Keratinocyte (primary cell): ENCODE data around the gene DCPS. TPM values are rescaled to one million over a fixed set of nuclear protein-coding genes. Genes with fewer than 3 reads are reported as not detected.

Experiments
- polyA plus RNA-seq, 5 experiments: library from polyadenylated mRNA; depleted of rRNA in 3 of 5; stranded (reverse) in 3 of 5; stranded (forward) in 1 of 5; unstranded in 1 of 5; fragments of >200 nt; gene quantifications; 1 replicate in 1 of 5; 2 replicates in 3 of 5; 3 replicates in 1 of 5; pipeline versions ENCODE4 v1.2.1 to v1.2.3, GENCODE V29; 2011 to 2012; ENCODE audit warnings: missing spikeins in 2 of 5, low read depth in 1 of 5, low replicate concordance in 1 of 5
- small RNA-seq, 3 experiments: library from RNA; depleted of rRNA; stranded (forward); fragments of <200 nt; gene quantifications; one replicate each; pipeline ENCODE3, GENCODE V24; 2012; ENCODE audit warnings: low read depth in 3 of 3, low replicate concordance in 1 of 3; ENCODE audit not compliant: insufficient read length in 3 of 3

DCPS gene
- polyA plus RNA-seq, 1 donor (not counting 4 experiments of a cell fraction or from before 2014, with no cell fraction given): 31.3 TPM

Small RNAs within 50 kb of the gene (small RNA-seq; reads per million reads assigned to genes)
- 0 reads per million in 3 experiments for gene AP001318.3

Other genes starting within 250 kb of the DCPS start
- 1.0 to 1.6 TPM (median 1.4 TPM) in 3 replicates for gene CDON, start 241.2 kb upstream of the DCPS start, polyA plus RNA-seq
- 23.8 to 24.7 TPM (median 23.8 TPM) in 3 replicates for gene RPUSD4, start 92.4 kb upstream of the DCPS start, polyA plus RNA-seq
- 26.5 to 32.0 TPM (median 28.0 TPM) in 3 replicates for gene FAM118B, start 92.3 kb upstream of the DCPS start, polyA plus RNA-seq
- 50.7 to 96.1 TPM (median 56.0 TPM) in 3 replicates for gene SRPRA, start 35.2 kb upstream of the DCPS start, polyA plus RNA-seq
- gene FOXRED1, start 34.9 kb upstream of the DCPS start, polyA plus RNA-seq: 16.4 to 23.1 TPM (median 20.8 TPM) in 3 replicates
- 2.9 to 5.2 TPM (median 3.2 TPM) in 3 replicates for gene TIRAP, start 21.0 kb upstream of the DCPS start, polyA plus RNA-seq
- 23.2 to 38.9 TPM (median 24.6 TPM) in 3 replicates for gene ST3GAL4, start 51.6 kb downstream of the DCPS start, polyA plus RNA-seq